HG03060 (cell line): ENCODE results near the gene PASK.
"Not testable (repeated sequence)": the region's sequence is repeated elsewhere in the genome, so short reads cannot be mapped to it uniquely, and the experiment has no call there.

Experiments
- ATAC-seq: cut with Tn5 transposase; IDR thresholded peaks from one replicate; pipeline ENCODE4 v1.9.1; 2021; ENCODE audit warnings: low read depth, moderate number of reproducible peaks; ENCODE audit not compliant: unreplicated experiment

The PASK gene

DNA sequence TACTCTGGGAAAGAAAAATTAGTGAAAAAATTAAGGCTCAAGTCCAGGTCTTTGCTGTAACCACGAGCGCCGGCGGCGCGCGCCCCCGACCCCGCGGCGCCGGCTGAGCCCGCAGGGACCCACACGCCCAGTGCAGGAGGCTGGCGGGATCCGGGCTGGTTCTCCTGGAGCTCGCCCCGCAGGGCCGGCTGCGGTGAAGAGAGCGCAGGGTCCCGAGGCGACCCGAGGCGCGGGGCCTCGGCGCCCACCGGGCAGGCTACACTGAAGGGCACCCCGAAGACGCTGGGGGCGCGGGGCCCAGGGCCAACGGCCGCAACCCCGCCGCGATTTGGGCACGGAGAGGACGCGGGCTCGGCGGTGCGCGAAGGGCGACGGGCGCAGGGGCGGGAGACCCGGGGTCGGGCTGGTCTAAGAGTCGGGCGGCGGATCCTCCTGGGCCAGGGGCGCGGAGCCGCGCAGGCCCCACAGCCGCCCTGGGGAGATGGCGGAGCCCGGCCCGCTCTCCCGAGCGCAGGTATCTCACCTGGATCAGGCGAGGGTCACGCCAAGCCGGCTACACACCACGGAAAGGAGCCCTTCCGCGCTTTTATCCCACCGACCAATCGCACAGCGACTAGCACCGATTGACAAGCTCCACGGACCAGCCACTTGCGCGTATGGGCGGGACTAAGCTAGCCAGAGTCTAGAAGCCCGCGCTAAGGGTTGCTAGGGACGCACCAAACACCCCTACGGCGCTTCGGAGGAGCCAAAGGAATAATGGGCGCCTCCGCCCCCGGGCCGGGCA is at the start of gene PASK:
TSS of gene PASK (minus strand) at position 582 of the 784 bp plus-strand sequence. CDS start 6,440 bp downstream, outside the sequence.
- peak; percentile 52 for ATAC-seq

DNA sequence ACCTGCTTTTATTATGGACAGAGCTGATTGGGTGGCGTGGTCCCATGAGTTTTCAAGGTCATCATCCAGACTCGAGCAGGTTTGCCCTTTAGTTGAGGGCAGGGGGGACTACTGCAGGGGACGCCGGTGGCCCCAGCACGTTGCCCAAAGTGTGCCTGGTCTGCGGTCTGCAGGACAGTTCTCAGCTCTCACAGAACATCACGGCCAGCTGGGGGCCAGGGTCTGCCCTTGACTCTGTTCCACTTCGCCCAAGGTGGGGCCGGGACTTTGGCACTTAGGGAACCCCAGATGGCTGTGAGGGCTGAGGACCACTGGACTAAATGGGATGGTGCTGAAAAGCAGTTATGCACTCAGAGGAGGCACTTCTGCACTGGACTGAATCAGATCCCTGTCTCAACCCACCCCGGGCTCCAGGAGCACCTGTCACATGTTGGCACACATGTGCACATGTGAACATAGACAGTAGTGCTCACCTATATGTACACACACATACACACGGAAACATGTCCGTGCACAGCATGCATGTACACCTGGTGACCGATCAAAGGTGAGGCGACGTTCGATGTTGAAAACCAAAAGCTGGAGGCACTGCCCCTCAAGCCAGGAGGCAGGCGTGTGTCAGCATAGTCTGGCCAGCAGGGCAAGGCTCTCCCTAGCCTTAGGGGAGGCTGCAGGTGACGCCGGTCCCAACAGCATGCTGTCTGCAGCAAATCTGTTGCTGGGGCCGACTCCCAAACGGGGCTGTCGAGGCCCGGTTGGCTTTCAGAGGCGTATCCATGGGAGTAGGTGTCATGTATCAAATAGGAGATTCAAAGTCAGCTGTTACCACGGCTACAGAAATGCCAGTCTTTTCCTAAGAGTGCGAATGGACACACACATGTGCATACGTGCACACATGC is 49.4 kb upstream of the PASK start:
- ATAC-seq: no peak

DNA sequence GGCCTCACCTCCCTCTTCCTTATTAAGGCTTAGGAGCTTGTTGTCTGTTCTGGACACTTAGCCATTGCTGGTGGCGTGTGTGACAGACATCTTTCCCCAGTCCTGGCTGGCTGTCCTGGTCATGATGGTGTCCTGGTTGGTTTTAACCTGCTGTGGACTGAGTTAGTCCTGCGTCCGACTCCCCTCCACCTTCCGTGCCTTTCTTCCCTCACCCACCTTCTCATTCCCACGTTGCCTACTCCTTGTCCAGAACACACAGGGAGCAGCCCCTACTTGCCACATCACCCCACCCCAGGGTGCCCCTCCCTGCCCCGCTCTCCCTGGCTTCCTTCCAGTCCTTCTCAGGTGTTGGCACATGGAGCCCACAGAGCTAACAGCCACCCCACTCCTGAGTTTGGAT is 48.7 kb upstream of the PASK start:
- no peak for ATAC-seq

DNA sequence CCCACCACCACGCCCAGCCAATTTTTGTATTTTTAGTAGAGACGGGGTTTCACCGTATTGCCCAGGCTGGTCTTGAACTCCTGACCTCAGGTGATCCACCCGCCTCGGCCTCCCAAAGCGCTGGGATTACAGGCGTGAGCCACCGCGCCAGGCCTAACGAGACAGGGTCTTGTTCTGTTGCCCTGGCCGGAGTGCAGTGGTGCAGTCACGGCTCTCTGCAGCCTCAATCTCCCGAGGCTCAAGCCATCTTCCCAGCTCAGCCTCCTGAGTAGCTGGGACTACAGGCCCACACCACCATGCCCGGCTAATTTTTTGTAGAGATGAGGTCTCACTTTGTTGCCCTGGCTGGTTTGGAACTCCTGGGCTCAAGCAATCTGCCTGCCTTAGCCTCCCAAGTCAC is 48.0 kb upstream of the PASK start:
- ATAC-seq: not testable (repeated sequence)

DNA sequence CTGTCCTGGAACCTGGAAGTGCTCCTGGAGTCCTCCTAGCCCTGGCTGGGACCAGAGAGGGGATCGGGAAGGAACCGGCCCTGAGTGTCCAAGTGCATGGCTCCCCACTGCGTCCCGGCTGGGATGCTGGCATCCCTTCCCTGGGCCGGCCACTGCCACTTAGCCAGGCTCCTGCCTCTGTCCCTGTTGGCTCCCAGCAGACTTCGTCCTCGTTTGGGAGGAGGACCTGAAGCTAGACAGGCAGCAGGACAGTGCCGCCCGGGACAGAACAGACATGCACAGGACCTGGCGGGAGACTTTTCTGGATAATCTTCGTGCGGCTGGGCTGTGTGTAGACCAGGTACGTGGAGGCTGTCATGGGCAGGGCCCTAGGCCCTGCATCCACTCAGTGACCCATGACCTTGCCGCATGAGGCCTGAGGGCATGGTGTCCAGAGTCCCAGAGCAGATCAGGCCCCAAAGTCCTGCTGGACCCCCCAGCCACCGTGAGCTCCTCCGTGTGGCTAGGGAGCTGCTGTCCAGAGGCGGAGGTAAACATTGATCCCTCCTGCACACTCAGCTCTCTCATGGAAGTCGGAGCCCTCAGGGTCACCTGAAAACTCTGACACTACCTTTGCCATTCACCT is 46.3 kb upstream of the PASK start:
- ATAC-seq: no peak

DNA sequence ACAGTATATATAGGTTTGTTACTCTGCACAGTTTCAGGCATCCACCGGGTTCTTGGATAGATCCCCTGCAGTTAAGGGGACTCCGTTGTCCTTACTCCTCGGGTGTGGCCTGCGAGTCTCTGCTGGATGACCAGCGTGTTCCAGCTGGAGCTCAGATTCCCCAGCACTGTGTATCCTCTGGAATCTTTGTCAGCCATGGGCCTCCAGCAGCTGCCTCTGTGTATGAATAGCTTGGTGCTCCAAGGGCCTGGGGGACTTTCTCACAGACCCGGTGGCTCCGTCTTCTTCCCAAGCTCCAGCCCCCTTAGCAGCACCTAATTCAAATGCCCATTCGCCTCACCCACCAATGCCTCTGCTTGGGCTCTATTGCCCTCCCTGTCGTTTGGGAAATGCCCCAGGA is 45.5 kb upstream of the PASK start:
- no peak for ATAC-seq

DNA sequence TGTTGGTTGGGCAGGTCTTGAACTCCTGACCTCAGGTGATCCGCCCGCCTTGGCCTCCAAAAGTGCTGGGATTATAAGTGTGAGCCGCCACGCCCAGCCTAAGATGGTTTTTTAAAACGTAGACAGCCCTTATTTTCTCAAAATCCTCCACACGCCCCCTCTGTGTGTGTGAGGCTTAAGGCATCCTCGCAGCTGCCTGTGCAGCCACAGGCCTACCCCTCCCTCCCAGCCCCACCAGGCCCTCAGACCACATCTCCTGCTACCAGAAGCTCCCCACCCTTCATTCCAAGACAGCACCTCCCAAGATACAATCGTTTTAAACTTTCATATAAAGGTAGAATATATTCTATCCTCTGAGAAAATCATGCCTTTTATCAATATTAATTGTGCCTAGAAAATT is 44.0 kb upstream of the PASK start:
- ATAC-seq: no peak

DNA sequence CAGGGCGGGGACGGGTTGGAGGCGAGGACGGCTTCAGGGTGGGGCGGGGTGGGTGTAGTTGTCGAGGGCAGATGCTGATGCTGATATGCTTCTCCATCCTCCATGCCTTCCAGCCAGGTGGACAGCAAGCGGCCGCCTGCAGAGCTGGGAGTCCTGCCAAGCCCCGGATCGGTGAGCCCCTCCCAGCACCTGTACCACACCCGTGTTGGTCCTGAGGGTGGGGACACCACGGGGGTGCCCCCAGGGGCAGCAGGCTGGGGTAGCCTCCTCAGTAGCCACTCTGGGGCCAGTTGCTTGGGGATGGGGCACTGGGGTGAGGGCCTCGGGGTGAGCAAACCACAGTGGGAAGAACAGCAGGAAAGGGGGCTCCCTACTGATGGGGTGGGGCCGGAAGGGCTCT is 41.8 kb upstream of the PASK start:
- no peak for ATAC-seq

DNA sequence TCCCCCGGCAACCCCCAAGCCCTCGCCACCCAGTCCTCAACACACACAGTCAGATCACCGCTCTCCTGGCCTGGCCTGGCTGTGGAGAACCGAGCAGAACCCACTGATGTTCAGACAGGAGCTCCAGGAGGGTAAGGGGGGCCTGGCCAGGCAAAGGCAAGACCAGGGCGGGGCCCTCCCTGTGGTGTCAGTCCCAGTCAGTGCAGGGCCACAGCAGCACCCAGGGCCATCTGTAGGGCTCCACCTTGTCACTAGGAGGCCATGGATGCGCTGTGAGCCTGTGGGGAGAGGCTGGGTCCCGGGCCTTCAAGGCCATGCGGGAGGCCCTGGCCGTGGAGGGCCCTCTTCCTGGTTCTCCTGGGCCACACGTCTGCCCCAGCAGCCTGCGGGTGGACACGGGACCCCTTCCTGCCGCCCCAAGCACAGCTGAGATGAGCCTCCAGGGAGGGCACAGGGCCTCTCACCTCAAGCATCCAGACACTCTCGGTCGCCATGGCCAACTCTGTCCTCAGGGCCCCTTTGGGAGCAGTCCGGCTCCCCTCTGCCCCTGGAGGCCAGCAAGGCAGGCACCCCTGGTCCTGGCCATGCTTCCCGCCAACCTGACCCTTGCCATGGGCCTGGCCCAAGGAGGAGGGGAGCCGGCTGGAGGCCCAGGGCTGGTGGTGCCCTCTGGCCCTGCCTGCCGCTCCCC is 41.2 kb upstream of the PASK start:
- ATAC-seq: no peak

DNA sequence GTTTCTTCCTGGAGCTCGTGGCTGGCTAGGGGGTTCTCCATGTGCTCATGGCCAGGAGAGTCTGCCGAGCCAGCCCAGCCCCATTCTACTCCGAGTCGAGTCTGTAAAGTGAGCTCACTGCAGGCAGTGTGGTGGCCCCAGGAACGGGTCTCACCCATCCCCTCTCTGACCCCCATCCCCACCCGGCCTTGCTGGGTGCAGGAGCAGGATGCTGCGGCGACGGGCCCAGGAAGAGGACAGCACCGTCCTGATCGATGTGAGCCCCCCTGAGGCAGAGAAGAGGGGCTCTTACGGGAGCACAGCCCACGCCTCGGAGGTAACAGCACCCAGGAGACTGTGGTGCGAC is 40.6 kb upstream of the PASK start:
- ATAC-seq: no peak

DNA sequence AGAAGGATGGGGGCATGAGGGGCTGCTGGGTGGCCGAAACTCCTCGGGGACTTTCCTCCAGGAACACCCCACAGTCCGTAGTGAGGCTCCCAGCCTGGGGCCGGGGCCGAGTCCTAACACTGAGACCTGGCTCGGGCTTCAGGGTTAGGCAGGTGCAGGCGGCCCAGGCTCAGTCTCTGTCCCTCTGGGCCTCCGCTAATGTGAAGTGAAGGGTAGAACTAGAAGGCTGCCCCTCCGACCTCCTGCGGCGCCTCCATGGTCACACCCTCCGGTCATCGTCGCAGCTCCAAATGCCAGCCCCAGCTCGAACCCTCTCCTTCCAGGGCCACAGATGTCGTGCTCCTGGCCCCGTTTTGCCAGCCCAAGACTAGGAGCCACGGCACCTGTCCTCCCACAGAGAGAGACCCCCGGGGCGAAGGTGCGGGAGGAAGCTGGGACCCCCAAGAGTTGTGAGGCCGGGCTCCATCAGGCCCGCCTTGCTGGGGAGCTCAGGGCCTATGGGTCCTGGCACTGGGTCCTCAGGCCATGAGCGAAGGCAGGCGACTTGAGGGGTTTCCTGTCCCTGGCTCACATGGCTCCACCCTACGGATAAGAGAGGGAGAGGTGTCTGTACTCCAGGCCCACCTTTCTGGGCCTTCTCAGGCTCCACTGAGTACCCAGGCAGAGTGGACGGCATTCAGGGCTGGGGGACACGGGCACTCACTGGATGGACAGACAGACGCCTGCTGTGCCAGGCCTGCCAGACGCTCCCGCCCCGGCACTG is 40.0 kb upstream of the PASK start:
- ATAC-seq: no peak

DNA sequence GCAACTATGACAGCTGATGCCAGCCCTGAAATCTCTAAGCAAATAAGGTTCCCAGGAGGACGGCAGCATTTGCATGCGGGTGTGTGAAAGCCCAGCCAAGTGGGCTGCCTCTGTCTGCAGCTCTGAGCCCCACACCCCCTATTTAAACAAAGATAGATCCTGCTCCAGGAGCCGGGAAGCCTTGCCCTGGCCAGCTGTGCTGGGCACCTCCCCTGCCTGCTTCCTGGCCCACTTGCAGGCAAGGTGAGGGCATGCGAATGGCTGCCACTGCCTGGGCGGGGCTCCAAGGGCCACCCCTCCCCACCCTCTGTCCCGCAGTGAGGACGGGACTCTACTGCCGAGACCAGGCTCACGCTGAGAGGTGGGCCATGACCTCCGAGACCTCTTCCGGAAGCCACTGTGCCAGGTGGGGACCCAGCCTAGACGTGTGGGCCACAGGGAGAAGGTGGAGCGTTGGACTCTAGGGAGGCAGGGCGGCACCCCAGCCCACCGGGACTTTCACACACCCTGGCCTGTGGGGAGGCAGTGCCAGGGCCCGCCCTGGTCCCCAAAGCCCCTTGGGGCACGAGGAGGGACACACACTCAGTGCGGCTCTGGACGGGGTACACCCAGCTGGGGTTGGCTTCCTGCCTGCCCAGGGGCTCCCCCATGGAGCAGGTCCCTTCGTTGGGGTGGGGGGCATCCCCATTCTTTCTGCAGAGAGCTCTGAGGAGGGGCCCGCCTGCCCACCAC is 39.3 kb upstream of the PASK start, which contains the start of gene ANO7:
TSS of gene ANO7 (plus strand) at position 317 of the 732 bp plus-strand sequence. CDS start 1,387 bp downstream, outside the sequence.
- no peak for ATAC-seq

DNA sequence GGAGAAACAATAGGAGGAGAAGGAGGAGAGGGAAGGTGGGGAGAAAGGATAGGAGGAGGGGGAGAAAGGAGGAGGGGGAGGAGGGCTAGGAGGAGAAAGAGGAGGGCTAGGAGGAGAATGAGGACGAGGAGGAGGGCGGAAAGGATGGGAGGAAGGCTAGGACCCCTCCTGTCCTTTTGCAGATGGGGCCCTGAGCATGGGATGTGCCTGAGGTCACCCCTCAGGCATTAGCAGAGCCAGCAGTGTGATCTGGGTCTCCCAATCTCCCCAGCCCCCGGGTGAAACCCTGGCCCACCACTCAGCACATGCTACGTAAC is 38.6 kb upstream of the PASK start:
- no peak for ATAC-seq

DNA sequence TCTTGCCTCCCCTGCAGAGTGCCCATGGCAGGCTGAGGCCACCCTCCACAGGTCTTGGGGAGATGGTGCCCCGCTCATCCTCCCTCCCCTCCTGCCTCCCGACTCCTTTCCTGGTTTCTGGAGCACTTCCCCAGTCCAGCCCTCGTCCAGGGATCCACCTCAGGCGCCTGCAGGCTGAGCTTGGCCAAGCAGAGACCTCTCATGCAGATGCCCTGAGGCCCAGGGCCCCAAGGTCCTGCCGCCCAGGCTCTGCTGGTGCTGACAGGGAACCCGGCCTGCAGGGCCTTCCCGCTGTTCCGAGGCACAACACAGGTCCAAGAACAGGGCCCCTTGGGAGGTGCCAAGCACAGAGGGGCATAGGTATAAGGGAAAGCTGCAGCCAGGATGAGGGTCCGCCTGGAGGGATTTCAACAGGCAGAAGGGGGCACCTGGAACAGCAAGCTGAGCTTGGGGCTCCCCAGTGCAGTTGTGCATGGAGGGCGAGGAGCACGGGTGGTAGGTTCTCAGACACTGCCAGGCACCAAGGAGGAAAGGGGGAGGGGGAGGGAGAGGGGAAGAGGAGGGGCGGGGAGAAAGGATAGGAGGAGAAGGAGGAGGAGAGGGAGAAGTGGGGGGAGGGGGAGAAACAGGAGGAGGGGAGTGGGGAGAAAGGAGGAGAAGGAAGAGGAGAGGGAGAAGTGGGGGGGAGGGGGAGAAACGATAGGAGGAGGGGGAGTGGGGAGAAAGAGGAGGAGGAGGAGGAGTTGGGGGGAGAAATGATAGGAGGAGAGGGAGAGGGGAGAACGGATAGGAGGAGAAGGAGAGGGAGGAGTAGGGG is 38.0 kb upstream of the PASK start:
- ATAC-seq: no peak

DNA sequence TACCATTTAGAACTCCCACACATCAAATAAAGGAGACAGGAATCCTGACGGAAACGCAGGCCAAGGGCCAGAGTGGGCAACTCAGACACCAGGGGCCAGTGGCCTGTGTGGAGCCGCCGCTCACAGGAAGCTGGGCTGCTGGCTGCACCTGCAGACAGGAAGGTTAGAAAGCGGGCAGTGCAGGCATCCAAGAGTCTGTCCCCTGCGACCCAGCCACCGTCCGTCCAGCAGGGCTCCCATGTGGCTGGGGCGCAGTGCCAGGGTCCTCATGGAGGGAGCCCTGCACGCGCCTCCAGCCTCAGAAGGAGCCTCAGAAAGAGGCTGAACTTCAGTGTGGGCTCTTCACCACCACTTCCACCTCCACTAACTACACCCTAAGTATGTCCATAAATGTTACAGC is 36.7 kb upstream of the PASK start:
- no peak for ATAC-seq

DNA sequence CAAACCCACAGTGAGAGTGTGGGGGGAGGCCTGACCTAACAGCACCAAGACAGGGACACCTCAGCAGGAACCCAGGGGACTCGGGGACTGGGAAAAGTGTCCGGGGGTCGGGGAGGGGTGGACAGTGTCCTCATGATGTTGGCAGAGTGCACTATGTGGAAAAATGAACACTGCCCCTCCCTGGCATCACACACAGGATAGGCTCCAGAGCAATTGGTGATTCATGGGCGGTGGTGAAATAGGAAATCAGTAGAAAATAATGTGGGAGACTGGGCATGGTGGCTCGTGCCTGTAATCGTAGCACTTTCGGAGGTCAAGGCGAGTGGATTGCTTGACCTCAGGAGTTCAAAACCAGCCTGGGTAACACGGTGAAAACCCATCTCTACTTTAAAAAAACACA is 35.6 kb upstream of the PASK start:
- no peak for ATAC-seq

DNA sequence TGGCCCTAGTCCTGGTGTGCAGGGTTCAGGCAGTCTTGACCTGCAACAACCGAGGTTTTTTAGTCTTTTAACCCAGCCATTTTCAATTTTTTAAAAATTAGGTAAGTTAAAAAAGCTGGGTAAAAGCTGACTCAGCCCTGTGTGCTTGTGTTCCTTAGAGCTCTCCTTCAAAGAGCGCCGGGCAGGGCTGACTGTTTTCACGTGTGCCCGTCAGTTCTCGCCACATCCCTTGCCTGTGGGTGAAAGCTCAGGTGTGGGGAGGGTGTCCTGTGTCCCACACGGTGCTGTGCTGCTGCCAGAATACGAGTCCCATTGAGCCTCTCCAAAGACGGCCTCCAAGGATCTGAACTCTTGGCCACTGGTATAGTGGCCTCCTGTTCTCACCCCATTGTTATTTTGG is 33.9 kb upstream of the PASK start:
- ATAC-seq: no peak

DNA sequence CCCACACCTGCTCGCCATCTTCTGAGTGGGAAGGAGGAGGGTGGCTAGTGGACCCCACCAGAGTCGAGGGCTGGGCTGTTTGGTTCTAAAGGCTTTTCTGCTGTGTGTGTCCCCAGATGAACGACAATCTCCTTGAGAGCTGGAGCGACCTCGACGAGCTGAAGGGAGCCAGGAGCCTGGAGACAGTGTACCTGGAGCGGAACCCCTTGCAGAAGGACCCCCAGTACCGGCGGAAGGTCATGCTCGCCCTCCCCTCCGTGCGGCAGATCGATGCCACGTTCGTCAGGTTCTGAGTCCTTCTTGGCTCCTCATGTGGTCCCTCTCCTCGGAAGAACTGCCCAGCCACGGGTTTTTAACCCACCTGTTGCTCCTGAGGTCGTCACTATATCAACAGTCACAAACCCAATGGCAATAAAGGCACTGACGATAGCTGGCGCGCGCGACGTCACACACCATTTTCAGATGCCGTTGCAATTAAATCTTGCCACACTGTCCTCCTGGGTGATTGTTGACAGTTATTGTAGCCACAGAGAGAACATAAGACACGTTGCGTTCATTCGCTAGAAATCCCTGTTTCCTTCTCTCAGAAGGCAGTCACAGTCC is 33.4 kb upstream of the PASK start:
- ATAC-seq: no peak
